Mammary epithelial cell (primary cell): ENCODE results near the gene ACP5.

ENCODE experiments used
- EZH2 ChIP-seq: IDR thresholded peaks from 2 replicates; pipeline ENCODE4 v1.6.1; 2012; ENCODE audit warnings: low read length, inconsistent platforms, borderline replicate concordance
- TF ChIP-seq, protein P1 (sequence below), 2 donors: IDR thresholded peaks in 1 of 2; conservative IDR thresholded peaks in 1 of 2; 2 replicates each; pipeline ENCODE4 v1.5.1; 2011 to 2012; ENCODE audit warnings: inconsistent platforms in 2 of 2, low read length in 2 of 2, mild to moderate bottlenecking in 2 of 2, control low read depth in 1 of 2, low read depth in 1 of 2; ENCODE audit not compliant: insufficient read depth in 1 of 2; ENCODE audit errors: extremely low read depth in 1 of 2

GRCh38 chr19:11587975-11588631 is 10.7 kb upstream of the ACP5 start:
- TF ChIP-seq, protein P1, sequence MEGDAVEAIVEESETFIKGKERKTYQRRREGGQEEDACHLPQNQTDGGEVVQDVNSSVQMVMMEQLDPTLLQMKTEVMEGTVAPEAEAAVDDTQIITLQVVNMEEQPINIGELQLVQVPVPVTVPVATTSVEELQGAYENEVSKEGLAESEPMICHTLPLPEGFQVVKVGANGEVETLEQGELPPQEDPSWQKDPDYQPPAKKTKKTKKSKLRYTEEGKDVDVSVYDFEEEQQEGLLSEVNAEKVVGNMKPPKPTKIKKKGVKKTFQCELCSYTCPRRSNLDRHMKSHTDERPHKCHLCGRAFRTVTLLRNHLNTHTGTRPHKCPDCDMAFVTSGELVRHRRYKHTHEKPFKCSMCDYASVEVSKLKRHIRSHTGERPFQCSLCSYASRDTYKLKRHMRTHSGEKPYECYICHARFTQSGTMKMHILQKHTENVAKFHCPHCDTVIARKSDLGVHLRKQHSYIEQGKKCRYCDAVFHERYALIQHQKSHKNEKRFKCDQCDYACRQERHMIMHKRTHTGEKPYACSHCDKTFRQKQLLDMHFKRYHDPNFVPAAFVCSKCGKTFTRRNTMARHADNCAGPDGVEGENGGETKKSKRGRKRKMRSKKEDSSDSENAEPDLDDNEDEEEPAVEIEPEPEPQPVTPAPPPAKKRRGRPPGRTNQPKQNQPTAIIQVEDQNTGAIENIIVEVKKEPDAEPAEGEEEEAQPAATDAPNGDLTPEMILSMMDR (conservative IDR thresholded peaks at IDR 0.05 in 1 of 2, IDR thresholded peaks at IDR 0.05 in 1 of 2; ENCODE audit: extremely low read depth in 1 of 2, insufficient read depth in 1 of 2, low read depth in 1 of 2, low read length in 2 of 2) = no peak
- no peak for TF ChIP-seq EZH2
